ENCODE measurements around the gene IER3. TPM values are rescaled to one million over a fixed set of nuclear protein-coding genes. Genes with fewer than 3 reads are reported as not detected.
A peak's percentile ranks its signal among the peaks of the same experiment; 100 is the strongest.

Gene IER3
- total and polyA plus RNA-seq, 7 donors = 20.1 to 193 (median 65.3) TPM

DNA sequence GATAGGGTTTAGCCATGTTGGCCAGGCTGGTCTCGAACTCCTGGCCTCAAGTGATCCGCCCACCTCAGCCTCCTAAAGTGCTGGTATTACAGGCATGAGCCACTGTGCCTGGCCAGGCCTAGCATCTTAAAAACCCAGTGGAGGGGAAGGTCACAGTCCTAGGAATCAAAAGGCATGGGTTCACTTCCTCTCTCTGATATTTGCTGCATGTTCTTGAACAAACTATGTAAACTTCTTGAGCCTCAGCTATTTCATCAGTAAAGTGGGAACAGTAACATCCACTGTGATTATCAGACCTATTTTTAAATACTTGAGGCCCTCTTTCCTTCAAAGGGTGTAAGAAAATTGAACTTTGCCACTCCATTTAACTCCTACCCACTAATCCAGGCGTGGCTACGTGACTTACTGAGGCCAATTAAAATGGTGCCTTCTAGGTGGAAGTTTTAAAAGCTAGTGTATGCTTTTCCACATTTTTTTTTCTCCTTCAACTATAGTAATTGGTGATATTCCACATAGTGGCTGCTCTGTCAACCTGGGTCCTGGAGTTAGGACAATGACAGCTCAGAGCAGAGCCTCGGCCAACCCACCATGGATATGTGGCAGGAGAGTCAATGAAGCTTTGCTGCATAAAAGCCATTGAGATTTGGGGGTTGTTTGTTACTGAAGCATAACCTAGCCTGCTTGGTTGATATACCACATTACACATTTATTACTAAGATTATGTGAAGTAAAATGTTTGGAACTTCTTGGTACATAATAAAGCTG is 32.2 kb upstream of the IER3 start:
- no peaks in the 10 kb centered on the region for H3K27me3 ChIP-seq
- no peak overlapping the region for H3K4me3 ChIP-seq
- no peaks in the 10 kb centered on the region for H3K9me3 ChIP-seq
- no peak for DNase-seq
- peaks cover under 1 to 45% (median 40%) of the 10 kb centered on the region in 4 donors for H3K4me1 ChIP-seq
- TF ChIP-seq POLR2AphosphoS5 (IDR thresholded peaks at IDR 0.05) = no peak
- TF ChIP-seq EP300 (IDR thresholded peaks at IDR 0.05) = no peak
- TF ChIP-seq POLR2A (IDR thresholded peaks at IDR 0.05) = no peak
- TF ChIP-seq, protein P1, sequence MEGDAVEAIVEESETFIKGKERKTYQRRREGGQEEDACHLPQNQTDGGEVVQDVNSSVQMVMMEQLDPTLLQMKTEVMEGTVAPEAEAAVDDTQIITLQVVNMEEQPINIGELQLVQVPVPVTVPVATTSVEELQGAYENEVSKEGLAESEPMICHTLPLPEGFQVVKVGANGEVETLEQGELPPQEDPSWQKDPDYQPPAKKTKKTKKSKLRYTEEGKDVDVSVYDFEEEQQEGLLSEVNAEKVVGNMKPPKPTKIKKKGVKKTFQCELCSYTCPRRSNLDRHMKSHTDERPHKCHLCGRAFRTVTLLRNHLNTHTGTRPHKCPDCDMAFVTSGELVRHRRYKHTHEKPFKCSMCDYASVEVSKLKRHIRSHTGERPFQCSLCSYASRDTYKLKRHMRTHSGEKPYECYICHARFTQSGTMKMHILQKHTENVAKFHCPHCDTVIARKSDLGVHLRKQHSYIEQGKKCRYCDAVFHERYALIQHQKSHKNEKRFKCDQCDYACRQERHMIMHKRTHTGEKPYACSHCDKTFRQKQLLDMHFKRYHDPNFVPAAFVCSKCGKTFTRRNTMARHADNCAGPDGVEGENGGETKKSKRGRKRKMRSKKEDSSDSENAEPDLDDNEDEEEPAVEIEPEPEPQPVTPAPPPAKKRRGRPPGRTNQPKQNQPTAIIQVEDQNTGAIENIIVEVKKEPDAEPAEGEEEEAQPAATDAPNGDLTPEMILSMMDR (IDR thresholded peaks at IDR 0.05) = no peak
- no peaks in the 10 kb centered on the region for H3K36me3 ChIP-seq
- intact Hi-C loops (cut with DNase I) = no loop called here
- H3K27ac ChIP-seq = no peak overlapping the region
- 60 to 80% methylated on average over 5 of the region's 5 CpGs for WGBS, 2 donors

DNA sequence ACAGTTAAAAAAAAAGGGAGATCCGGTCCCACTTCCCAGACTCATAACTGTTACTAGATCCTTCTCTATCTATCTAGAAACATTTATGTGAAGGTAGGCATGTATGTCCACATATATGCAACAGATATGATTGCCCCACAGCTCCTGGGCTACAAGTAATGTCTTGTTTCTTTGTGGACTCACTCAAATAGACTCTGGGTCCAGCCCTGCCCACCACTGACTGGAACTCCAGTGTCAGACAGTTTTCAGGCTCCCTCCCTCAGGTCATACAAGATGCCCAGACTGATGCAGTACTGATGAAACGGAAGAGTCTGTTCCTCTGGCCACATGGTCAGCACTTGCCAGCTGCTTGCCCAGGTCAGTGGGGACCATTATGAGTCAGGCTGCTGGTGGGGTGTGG is 30.8 kb upstream of the IER3 start:
- DNase-seq = no peak
- Histone ChIP-seq H3K9me3 (no peaks in the 10 kb centered on the region), H3K27me3 (no peaks in the 10 kb centered on the region), H3K4me3 (no peak overlapping the region), H3K4me1 (peaks cover 0 to 34% (median 28%) of the 10 kb centered on the region in 4 donors), H3K36me3 (no peaks in the 10 kb centered on the region), H3K27ac (peak overlapping the region in 2 of 4 donors; percentile 69 to 75)
- TF ChIP-seq POLR2A (IDR thresholded peaks at IDR 0.05) (no peak), EP300 (IDR thresholded peaks at IDR 0.05) (no peak), POLR2AphosphoS5 (IDR thresholded peaks at IDR 0.05) (no peak)
- TF ChIP-seq, protein P1 (IDR thresholded peaks at IDR 0.05) = no peak
- intact Hi-C loops (cut with DNase I) = no loop called here
- 89 to 90% methylated on average over 2 of the region's 2 CpGs for WGBS, 2 donors

DNA sequence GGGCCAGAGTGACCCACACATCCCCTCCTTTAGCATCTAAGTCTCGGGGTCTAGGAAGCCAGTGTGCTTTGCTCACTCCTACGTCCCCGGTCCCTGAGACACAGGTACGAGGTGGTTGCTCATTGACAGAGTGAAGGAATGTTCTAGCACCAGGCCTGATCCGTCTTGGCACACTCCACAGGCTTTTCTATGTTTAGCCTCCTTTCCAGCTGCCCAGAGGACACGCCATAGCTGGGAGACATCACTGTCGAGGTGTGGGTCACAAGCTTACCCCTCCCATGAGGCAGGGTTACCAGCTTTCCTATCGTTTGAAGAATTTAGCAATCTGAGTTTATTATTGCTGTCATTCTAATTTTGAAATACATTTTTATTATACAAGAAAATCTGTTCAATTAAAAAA is 30.4 kb upstream of the IER3 start:
- H3K36me3 ChIP-seq = no peaks in the 10 kb centered on the region
- WGBS, 2 donors = 83 to 88% methylated on average over 8 of the region's 8 CpGs
- H3K27me3 ChIP-seq = no peaks in the 10 kb centered on the region
- TF ChIP-seq POLR2A (IDR thresholded peaks at IDR 0.05) (no peak), POLR2AphosphoS5 (IDR thresholded peaks at IDR 0.05) (peak in 2 of 4 donors; percentile 21 to 56), EP300 (IDR thresholded peaks at IDR 0.05) (peak in 1 of 4 donors; percentile 24)
- TF ChIP-seq, protein P1 (IDR thresholded peaks at IDR 0.05) = no peak
- peak; percentile 68 for DNase-seq
- peak overlapping the region in 3 of 4 donors; percentile 7 to 75 (median 69) for H3K27ac ChIP-seq
- H3K9me3 ChIP-seq = no peaks in the 10 kb centered on the region
- H3K4me3 ChIP-seq = no peak overlapping the region
- peaks cover 0 to 34% (median 28%) of the 10 kb centered on the region in 4 donors for H3K4me1 ChIP-seq
- intact Hi-C loops (cut with DNase I) = no loop called here

DNA sequence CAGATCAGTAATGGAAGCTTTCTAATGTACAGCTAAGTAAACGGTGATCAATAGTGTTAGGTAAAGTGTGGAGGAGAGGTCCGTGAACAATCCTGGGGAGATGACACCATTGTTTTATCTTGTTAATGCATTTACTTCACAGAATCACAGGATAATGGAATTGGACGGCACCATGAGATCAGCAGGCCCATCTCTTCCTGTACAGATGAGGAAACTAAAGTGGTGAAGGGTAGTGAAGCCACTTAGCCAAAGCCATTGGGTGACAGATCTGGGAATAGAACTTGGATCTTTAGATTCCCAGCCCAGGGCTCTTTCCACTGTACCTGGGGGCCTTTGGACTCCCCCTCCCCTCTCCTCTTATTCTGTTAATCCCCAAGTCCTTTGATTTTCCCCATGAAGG is 26.2 kb upstream of the IER3 start:
- no peaks in the 10 kb centered on the region for H3K9me3 ChIP-seq
- H3K27me3 ChIP-seq = no peaks in the 10 kb centered on the region
- TF ChIP-seq EP300 (IDR thresholded peaks at IDR 0.05) (no peak), POLR2AphosphoS5 (IDR thresholded peaks at IDR 0.05) (no peak), POLR2A (IDR thresholded peaks at IDR 0.05) (no peak)
- TF ChIP-seq, protein P1 (IDR thresholded peaks at IDR 0.05) = no peak
- WGBS, 2 donors = 92 to 93% methylated on average over 3 of the region's 3 CpGs
- H3K27ac ChIP-seq = peak overlapping the region in 3 of 4 donors; percentile 75 to 92 (median 84)
- peaks cover 0 to 42% (median 28%) of the 10 kb centered on the region in 4 donors for H3K4me1 ChIP-seq
- H3K4me3 ChIP-seq = no peak overlapping the region
- no peaks in the 10 kb centered on the region for H3K36me3 ChIP-seq
- intact Hi-C loops (cut with DNase I) = no loop called here
- no peak for DNase-seq

Measured in sigmoid colon (tissue), 7 donors.